ENCODE measurements around the gene TMCC1. TPM values are rescaled to one million over a fixed set of nuclear protein-coding genes. Genes with fewer than 3 reads are reported as not detected.

The TMCC1 gene
- total RNA-seq, 1 donor from 2014 or later: 36.9 TPM

DNA sequence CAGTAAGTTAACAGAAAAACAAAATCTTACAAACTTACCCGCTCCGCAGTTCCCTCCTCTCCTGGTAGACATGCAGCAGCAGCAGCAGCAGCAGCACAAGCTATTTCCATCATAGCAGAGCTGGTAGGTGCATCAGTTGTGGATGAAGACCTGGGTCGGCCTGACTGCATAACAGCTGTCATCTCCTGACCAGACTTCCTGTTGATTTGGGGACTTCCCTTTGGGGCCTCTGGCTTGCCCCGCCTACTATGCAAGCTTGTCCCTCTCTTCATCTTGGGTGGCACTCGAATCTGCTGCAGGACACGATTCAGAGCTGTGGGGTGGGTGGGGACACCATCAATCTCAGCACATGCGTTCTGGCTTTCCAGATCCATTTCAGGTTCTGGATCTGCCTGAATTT, 65.7 kb downstream of the TMCC1 start:
- Mint-ChIP-seq H3K4me3 (no peak overlapping the region), H3K4me1 (peaks cover 8% of the 10 kb centered on the region), H3K36me3 (ENCODE audit: low read depth) (no peaks in the 10 kb centered on the region), H3K9me3 (no peaks in the 10 kb centered on the region), H3K27me3 (ENCODE audit: low read depth) (no peaks in the 10 kb centered on the region), H3K27ac (ENCODE audit: unreplicated experiment) (no peak overlapping the region)
- TF ChIP-seq, protein P1, sequence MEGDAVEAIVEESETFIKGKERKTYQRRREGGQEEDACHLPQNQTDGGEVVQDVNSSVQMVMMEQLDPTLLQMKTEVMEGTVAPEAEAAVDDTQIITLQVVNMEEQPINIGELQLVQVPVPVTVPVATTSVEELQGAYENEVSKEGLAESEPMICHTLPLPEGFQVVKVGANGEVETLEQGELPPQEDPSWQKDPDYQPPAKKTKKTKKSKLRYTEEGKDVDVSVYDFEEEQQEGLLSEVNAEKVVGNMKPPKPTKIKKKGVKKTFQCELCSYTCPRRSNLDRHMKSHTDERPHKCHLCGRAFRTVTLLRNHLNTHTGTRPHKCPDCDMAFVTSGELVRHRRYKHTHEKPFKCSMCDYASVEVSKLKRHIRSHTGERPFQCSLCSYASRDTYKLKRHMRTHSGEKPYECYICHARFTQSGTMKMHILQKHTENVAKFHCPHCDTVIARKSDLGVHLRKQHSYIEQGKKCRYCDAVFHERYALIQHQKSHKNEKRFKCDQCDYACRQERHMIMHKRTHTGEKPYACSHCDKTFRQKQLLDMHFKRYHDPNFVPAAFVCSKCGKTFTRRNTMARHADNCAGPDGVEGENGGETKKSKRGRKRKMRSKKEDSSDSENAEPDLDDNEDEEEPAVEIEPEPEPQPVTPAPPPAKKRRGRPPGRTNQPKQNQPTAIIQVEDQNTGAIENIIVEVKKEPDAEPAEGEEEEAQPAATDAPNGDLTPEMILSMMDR (conservative IDR thresholded peaks at IDR 0.05): no peak
- DNase-seq (ENCODE audit: low read depth, low spot score): no peak

DNA sequence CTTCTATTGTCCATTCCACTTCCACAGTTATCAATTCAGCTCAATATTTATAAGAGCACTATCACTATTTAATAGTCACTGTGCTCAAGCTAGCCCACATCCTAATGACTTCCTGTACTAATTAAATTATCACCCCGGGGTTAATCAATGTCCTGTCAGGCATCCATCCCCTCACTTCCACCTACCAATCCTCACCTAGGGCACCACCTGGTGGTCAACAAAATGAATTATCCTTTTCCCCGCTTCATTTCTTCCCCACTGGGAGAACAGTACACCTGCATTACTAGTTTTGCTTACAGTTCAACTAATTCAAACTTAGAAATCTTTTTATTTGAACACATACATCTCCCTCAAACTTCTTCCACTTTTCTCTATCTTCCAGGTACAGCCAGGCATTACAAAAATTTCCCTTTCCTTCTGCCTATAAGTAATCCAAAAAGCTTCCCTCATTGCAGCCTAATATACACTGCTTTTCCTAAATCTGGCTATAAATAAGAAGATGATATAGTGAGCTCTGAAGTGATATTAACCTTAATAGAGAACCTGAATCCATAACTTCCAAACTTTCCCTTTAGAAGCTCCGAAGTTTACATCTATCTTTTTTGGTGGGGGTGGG, 68.5 kb downstream of the TMCC1 start:
- peak; percentile 50 for DNase-seq (ENCODE audit: low read depth, low spot score)
- no peak overlapping the region for H3K27ac Mint-ChIP-seq (ENCODE audit: unreplicated experiment)
- no peak overlapping the region for H3K4me3 Mint-ChIP-seq

DNA sequence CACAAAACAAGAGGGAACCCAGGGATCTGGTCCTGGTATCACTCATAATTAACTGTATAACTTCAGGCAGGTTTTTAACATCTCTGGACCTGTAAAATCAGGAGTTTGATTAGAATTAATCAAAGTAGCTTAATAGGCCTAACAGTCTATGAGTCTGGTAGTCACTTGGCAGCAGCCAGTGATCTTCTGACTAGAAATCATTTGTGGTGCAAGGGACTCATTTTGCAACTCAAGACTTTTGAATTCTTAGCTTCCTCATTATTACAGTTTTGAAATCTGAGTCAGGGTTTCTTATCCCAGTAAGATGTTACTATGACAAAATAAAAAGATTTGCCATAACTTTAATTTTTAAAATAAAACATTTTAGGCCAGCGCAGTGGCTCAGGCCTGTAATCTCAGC, 70.8 kb downstream of the TMCC1 start:
- Mint-ChIP-seq H3K4me1 (peaks cover 5% of the 10 kb centered on the region), H3K4me3 (no peak overlapping the region), H3K36me3 (ENCODE audit: low read depth) (no peaks in the 10 kb centered on the region), H3K27me3 (ENCODE audit: low read depth) (no peaks in the 10 kb centered on the region), H3K27ac (ENCODE audit: unreplicated experiment) (no peak overlapping the region), H3K9me3 (no peaks in the 10 kb centered on the region)
- DNase-seq (ENCODE audit: low read depth, low spot score): no peak
- TF ChIP-seq, protein P1 (conservative IDR thresholded peaks at IDR 0.05): no peak

More for the DNA sequence above, 68.5 kb downstream of the TMCC1 start:
- H3K36me3 Mint-ChIP-seq (ENCODE audit: low read depth): no peaks in the 10 kb centered on the region
- H3K9me3 Mint-ChIP-seq: no peaks in the 10 kb centered on the region
- peaks cover 8% of the 10 kb centered on the region for H3K4me1 Mint-ChIP-seq
- TF ChIP-seq, protein P1 (conservative IDR thresholded peaks at IDR 0.05): peak; percentile 88
- no peaks in the 10 kb centered on the region for H3K27me3 Mint-ChIP-seq (ENCODE audit: low read depth)

DNA sequence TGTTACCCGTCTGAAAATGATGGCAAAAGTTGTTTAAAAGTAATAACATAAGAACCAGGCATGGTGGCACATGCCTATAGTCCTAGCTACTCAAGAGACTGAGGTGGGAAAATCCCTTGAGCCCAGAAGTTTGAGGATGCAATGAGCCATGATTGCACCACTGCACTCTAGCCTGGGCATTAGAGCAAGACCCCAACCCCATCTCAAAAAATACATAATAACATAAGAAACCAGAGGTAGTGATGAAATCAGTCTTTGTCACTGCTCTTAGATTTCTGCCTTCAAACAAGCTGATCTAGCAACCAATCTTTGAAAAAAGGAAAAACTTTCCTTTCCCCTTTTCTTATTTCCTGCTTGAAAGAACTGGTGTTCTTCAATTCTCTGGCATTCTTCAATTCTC, 71.3 kb downstream of the TMCC1 start:
- Mint-ChIP-seq H3K4me3 (no peak overlapping the region), H3K27me3 (ENCODE audit: low read depth) (no peaks in the 10 kb centered on the region)
- TF ChIP-seq, protein P1 (conservative IDR thresholded peaks at IDR 0.05): no peak

DNA sequence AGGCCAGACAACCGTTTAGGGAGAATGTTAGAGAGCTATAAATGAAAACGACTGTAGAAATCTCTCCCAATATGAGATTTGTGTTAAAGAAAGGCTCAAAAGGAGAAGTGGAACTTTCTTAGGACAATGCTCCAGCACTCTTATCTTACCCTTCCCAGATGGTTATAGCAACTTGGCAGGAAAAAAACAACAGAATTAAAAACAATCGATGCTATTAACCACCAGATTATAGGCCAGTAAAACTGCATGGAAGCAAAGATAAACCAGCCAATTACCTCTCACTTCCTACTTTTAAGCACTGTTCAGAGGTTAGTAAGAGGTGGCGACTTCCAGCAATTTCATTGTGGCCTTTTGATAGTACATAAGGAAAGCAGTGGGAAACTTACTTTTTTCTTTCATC, 72.9 kb downstream of the TMCC1 start:
- Mint-ChIP-seq H3K27me3 (ENCODE audit: low read depth) (no peaks in the 10 kb centered on the region), H3K9me3 (no peaks in the 10 kb centered on the region), H3K4me3 (no peak overlapping the region), H3K27ac (ENCODE audit: unreplicated experiment) (no peak overlapping the region), H3K4me1 (peaks cover 5% of the 10 kb centered on the region), H3K36me3 (ENCODE audit: low read depth) (peaks cover 5% of the 10 kb centered on the region)
- no peak for DNase-seq (ENCODE audit: low read depth, low spot score)
- TF ChIP-seq, protein P1 (conservative IDR thresholded peaks at IDR 0.05): no peak

More for the DNA sequence above, 71.3 kb downstream of the TMCC1 start:
- H3K4me1 Mint-ChIP-seq: peaks cover 5% of the 10 kb centered on the region
- H3K36me3 Mint-ChIP-seq (ENCODE audit: low read depth): no peaks in the 10 kb centered on the region
- no peaks in the 10 kb centered on the region for H3K9me3 Mint-ChIP-seq
- no peak overlapping the region for H3K27ac Mint-ChIP-seq (ENCODE audit: unreplicated experiment)
- DNase-seq (ENCODE audit: low read depth, low spot score): no peak

Data from neural crest cell (in vitro differentiated cells).